GM18508 (cell line): ENCODE results near the gene ABHD14A.

Source experiments
- ATAC-seq: cut with Tn5 transposase; IDR thresholded peaks from one replicate; pipeline ENCODE4 v1.9.1; 2021; ENCODE audit warnings: moderate number of reproducible peaks; ENCODE audit not compliant: insufficient read depth, unreplicated experiment

The ABHD14A gene

DNA sequence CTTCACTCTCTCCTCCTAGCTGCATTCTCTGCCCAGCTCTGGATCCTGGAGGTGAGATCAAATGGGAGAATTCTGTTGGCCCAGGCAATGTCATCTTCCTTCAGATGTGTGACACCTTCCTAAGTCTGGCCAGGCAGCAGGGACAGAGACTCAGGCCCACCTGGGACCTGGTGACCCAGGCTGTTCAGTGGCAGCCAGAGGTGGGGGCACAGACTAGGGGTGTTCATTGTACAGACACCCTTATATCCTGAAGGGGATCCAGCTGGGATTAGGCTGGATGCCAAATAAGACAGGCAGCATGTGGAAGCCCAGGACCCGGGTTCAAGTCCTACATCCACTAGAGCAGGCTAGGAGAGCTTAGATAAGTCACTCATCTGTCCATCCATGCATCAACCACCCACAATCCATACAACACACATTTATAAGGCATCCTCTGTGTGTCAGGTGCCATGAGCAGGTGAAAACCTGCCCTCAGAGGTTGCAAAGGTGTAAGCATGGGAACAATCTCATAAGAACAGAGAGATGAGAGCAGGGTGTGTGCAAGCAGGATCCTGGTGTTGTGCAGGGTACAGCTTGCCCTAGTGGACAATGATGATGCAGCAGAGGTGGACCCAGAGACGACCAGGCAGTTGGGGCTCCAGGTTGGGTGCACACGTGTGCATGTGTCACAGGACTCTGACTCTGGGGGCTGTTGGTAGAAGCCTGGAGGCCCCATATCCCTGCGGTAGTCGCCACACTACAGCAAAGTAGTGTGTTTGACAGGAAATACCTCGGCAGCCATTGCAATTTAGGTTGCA is 39.1 kb downstream of the ABHD14A start:
- no peak for ATAC-seq

- no peak for ATAC-seq
Observed at GRCh38 chr3:52014613-52015012, 39.7 kb downstream of the ABHD14A start.

GRCh38 chr3:52015438-52016228 is 40.8 kb downstream of the ABHD14A start:
- no peak for ATAC-seq

GRCh38 chr3:52017586-52017985 is 42.7 kb downstream of the ABHD14A start:
- no peak for ATAC-seq

DNA sequence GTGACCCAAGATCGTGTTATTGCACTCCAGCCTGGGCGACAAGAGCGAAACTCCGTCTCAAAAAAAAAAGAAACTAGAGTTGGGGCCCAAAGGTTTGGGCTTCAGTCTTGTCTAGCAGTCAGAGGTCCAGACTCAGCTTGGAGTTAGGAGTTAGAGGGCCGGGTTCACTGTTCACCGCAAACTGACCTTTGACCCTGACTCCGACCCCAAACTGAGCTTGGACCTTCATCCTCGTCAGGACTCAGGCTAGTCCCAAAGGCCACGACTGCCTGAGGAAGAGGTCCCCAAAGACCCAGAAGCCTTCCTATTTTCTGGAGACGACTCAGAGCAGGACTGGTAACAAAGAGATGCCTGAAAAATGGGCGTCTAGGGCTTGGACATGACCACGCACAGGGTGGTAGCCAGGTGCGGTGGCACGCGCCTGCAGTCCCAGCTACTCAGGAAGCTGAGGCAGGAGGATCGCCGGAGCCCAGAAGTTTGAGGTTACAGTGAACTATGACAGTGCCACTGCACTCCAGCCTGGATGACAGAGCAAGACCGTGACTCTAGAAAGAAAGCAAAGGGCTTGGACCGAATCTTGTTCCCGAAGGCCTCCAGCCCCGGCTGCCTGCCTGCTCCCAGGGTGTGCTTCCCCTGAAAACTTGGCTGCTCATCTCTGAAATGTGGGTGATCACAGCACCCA is 43.6 kb downstream of the ABHD14A start:
- no peak for ATAC-seq

DNA sequence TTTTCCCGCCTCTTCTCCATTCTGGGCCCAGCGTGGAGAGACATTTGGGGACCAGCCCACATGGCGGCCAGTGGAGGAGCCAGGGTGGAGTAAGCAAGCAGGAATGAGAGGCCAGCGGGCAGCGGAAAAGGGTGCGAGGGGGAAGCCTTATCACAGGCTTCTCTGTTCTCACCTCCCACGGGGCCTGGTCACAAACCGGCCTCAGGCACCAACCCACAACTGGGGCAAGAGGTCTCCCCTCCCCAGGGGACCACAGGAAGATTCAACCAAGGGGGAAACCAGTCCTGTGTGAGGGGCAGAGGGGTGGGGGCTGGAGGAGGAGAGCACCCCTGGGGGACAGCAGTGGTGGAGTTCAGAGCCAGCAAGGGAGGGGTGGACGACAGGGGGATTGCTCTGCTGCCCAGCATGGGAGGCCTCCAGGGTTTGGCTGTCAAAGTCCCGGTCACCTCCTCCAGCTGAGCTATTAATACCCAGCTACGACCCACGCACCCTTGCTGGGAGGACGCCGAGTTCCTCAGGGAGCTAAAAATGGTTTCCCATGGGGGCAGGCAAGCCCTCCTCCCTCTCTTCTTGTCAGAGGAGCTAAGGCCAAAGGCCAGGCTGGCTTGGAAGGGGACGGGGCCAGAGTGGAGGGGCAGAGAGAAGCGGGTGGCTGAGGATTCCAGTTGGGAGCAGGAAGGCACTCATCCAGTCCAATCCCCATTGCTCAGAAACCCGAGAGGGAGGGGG is 44.7 kb downstream of the ABHD14A start:
- no peak for ATAC-seq

- ATAC-seq = no peak
Observed at GRCh38 chr3:52020796-52021195, 45.9 kb downstream of the ABHD14A start.

DNA sequence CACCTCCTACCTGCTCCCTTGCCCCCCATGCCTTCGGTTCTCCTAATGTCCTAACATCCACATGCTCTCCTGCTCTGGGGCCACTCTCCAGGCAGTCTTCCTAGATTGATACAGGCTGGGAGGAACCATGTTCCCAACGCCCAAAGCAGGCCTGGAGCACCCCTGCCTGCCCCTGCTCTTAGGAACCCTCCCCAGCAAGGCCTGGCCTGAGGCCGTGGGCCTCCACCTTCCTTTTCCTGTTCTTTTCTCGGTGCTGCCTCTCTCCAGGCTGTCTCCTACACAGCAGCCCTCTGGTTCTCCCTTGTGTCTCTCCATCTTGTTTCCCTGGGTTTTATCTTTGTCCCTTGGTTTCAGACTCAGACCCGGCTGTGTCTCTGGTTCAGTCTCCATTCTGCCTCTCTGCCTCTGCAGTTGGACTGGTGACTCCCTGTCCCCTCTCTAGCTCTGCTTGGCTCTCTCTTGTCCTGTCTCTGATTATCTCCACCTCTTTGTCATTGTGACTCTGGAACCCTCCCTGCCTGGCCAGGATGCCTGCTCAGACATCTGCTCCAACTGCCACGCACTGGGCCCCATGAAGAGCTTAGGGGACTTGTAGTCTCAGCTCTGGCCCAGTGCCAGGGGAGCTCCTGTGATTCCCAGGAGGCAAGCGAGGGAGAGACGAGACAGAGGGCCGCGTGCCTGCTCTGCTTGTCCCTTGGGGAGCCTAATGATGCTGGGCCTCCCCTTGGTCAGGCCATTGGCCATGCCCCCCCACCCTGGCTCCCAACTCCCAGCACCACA is 46.8 kb downstream of the ABHD14A start:
- ATAC-seq = no peak

DNA sequence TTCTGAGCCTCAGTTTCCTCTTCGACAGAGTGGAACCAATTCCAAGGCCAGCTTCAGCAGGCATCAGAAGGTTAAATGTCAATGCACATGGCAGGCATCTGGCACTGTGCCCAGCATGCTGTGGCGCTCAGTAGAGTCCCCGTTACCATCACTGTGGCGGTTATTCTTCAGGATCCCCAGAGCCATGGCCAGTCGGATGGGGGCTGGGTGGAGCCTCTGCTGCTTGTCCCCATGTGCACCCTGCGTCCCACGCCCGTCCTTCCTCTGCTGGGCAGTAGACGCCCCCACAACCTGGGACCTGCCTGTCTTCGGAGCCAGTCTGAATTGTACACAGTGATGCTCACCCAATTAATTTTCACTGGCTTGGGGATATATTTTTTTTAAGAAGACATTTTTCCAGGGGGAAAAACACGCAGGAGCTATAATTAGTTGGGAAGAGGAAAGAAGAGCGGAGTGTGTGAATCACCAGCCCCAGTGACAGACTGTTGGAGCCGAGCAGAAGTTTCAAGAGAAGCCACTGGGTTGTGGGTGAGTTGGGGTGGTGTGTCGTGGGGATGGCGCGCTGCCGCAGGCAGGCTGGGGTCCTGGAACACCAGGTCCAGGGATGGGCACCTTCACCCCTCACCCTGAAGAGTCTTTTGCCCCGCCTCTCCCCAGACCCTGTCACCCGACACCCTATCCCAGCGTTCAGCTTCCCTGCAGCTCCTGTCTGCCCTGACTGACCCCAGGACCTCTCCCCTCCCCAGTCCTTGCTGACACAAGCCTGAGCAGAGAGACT is 47.6 kb downstream of the ABHD14A start:
- ATAC-seq = no peak

DNA sequence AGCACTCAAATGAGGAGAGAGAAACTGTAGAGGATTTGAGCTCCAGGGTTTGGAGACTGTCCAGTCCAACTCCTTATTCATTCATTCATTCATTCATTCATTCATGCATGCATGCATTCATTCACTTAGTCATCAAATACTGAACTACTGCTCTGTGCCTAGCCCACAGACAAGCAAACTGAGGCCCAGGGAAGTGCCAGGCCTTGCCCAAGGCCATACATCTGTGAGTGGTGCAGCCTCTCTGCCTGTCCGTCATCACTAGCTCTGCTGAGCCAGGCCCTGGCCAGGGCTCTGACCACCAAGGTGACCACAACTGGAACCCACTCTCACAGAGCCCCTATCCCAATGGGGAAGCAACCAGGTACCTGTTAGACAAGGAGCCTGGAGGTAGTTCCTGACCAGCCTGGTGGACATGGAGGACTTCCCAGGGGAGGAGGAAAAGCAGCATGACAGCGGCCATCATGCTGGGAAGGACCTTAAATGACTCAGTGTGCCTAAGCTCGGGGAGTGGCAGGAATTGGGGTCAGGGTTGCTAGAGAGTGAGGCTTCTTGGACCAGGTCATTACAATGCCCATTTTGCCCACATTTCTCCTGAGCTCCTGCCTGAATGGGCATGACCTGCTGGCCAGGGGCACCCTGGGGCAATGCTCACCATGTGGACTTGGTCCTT is 48.4 kb downstream of the ABHD14A start:
- no peak for ATAC-seq

DNA sequence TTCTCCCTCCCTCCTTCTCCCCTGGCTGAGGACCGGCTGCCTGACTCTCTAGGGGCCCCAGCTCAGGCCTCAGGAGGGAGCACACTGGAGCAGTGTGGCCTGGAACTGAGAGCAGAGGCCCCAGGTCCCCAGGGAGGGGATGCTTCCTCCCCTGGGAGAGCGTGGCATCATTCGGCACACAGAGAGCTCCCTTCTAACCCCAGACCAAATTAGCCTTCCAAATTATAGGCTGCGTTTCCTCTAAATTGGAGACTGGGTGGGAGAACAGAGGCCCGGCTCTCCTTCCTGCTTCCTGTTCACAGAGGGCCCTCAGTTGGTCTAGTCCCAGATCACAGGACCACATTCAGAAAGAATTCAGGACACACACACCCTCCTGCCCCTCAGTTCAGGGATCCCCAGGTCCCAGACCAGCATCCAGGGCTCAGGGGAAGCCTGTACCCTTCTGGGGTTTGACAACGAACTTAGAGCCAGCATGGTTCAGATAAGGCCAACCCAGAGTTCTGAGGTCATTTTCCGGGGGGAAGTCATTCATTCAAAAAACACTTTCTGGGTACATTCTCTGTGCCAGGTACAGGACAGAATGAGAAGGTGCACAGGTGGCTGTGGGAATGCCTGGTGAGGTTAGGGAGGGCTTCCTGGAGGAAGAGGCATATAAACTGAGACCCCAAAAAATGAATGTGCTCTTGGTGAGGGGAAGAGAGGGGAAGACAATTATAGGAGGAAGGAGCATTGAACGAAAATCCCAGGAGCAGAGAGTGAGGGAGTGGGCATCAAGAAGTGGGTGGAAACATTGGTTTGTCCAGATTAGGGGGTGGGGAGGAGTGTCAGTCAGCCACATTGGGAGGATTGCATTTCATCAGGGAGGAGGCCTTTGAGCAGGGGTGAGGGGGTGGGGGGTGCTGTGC is 49.2 kb downstream of the ABHD14A start:
- no peak for ATAC-seq

- no peak for ATAC-seq
Observed at GRCh38 chr3:52024765-52025452, 50.0 kb downstream of the ABHD14A start.

GRCh38 chr3:52025453-52025852 is 50.6 kb downstream of the ABHD14A start:
- no peak for ATAC-seq

DNA sequence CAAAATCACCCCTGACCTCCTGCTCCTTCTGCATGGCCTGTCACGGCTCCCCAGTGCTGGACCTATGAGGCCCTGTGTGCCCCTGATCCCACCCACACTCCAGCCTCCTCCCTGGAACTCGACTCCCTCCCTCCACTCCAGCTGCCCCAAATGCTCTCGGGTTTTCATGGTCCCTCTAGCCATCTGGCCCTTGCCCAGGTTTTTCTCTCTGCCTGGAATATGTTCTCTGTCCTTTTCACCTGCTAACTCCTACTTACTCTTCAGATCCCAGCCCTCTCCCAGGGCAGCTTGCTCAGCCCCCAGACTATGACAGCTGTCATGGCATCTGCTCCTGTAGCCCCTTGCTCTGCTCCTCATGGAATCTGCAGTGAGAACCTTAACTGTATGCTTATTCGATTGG is 51.2 kb downstream of the ABHD14A start:
- ATAC-seq = no peak

DNA sequence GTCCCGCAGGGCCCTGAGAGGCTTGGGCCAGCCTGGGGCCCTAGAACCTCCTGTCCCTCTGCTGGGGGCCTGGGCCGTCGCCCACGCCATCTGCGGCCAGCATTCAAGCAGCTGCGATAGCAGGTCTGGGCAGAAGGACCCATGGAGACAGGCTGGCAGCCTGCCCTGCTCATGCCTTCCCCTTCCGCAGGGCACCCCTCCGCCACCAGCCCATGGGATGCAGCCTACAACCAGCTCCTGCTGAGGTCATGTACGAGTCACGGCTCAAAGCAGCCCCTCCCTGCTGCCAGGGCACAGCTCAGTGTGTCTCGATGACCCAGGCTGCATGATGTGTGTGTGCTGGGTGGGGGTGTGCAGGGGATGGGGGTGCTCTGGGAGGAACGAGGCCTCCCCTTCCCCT is 53.7 kb downstream of the ABHD14A start:
- ATAC-seq = no peak

DNA sequence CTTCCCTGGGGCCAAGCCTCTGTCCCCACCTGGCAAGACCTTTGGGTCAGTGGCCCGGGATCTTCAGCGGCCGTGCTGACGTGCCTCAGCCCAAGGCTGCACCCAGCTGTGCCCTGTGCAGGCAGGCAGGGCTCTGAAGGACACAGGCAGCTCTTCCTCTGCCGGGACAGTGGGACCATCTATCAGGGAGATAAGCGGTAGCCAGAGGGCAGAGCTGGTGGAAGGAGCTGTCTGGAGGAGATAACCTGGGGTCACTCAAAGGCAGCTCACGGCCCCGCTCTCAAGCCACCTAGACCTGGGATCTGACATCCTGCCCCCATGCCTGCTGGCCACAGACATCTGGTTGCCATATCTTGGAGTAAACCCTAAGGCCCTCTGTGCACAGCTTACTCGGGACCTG is 54.2 kb downstream of the ABHD14A start:
- ATAC-seq = no peak

- ATAC-seq = no peak
Observed at GRCh38 chr3:52029535-52029934, 54.7 kb downstream of the ABHD14A start.
